ENCODE measurements around the gene EFNA3.

The EFNA3 gene

DNA sequence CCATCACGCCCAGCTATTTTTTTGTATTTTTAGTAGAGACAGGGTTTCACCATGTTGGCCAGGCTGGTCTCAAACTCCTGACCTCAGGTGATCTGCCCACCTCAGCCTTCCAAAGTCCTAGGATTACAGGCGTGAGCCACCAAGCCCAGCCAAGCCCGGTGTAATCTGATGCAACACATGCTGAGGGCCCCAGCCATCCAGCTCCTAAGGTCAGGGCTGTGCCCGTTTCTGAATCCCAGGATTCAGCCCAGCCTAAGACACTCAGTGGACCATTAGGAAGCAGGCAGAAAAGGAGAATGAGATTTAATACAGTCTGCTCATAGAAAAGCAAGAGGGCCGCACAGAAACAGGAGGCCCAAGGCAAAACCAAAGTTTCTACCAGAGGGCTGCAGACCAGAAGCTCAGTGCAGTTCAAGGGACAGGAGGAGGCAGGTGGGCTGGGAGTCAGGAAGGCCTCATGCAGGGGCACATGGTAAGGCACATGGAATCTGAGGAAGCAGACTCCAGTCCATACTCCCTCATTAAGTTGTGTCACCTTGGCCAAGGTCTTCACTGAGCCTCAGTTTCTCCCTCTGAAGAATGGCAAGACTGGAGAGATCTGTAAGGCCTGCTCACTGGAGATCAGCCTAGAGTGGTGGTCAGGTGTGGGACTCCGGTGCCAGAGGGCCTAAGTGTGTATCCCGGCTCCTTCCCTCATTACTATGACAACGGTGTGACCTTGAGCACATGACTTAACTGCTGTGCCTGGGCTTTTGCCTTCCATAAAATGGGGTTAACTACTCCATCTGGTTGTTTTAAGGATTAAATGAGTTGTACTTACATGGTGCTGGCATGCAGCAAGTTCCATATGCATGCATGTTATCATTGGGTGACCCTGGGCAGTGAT is 29.9 kb upstream of the EFNA3 start:
- DNase-seq (ENCODE audit: low read depth): no peak

GRCh38 chr1:155049651-155050559 is 28.7 kb upstream of the EFNA3 start:
- DNase-seq (ENCODE audit: low read depth): no peak

- peak; percentile 68 for DNase-seq (ENCODE audit: low read depth)
Measured at GRCh38 chr1:155050560-155051341, 27.9 kb upstream of the EFNA3 start, which contains the start of gene ADAM15. TSS of gene ADAM15 (plus strand) at chr1:155051316. CDS start at chr1:155051387, 71 bp downstream.

GRCh38 chr1:155051342-155051776 is 27.3 kb upstream of the EFNA3 start:
- no peak for DNase-seq (ENCODE audit: low read depth)

DNA sequence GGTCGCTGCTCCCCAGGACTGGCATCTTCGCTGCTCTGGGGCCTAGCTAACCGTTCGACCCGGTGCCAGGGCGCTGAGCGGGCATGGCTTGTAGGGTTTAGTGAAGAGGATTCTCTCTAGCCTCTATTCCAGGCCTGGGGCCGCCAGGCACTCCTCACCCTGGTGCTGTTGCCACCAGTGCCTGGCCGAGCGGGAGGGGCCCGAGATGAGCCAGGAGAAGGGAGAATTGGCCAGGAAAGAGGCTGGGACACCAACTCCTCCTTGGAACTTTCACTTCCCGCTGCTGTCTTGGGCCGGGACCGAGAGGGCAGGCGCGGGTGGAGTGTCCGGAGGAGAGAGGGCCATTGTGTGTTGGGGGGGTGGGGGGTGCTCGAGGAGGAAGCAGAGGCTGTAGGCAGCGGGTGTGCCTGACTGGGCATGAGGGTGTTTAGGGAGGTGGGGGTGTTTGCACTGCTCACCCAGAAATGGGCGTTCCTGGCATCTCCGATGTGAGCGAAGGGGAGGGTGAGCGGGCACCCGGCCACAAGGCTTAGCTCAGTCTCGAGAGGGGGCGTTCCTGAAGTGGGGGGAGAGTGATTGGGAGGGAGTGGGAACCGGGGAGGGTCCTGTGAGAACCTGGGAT is 26.7 kb upstream of the EFNA3 start:
- DNase-seq (ENCODE audit: low read depth): peak; percentile 29

GRCh38 chr1:155052439-155053395 is 25.9 kb upstream of the EFNA3 start:
- no peak for DNase-seq (ENCODE audit: low read depth)

- DNase-seq (ENCODE audit: low read depth): no peak
Measured at GRCh38 chr1:155053531-155054105, 25.0 kb upstream of the EFNA3 start.

- DNase-seq (ENCODE audit: low read depth): no peak
Measured at GRCh38 chr1:155057104-155057503, 21.5 kb upstream of the EFNA3 start.

DNA sequence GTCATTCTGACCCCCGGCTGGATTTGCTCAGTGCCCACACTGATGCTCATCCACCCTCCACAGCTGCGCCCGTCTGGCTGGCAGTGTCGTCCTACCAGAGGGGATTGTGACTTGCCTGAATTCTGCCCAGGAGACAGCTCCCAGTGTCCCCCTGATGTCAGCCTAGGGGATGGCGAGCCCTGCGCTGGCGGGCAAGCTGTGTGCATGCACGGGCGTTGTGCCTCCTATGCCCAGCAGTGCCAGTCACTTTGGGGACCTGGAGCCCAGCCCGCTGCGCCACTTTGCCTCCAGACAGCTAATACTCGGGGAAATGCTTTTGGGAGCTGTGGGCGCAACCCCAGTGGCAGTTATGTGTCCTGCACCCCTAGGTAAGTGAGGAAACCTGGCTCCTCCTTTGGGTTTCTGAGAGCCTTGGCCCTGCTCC is 20.8 kb upstream of the EFNA3 start:
- DNase-seq (ENCODE audit: low read depth): no peak

DNA sequence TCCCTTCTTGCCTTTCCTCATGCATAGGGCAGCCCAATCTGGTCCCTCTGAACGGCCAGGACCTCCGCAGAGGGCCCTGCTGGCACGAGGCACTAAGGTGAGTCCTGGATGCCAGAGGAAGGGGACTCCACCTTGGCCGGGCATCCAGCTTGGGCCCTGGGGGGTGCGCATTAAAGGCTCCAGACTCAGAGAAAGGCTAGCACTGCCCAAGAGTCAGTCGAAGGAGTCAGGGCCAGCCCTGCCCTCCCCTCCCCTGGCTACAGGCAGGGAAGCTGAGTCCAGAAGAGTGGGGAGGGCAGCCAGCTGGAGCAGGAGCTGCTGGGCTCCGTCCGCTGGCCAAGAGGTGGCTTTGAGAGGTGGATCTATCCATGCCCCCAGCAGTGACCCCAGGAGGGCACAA is 17.9 kb upstream of the EFNA3 start:
- DNase-seq (ENCODE audit: low read depth): no peak

- peak; percentile 76 for DNase-seq (ENCODE audit: low read depth)
Measured at GRCh38 chr1:155061381-155062150, 17.1 kb upstream of the EFNA3 start.

- DNase-seq (ENCODE audit: low read depth): no peak
Measured at GRCh38 chr1:155062151-155062686, 16.4 kb upstream of the EFNA3 start.

- DNase-seq (ENCODE audit: low read depth): no peak
Measured at GRCh38 chr1:155062702-155063411, 15.8 kb upstream of the EFNA3 start.

DNA sequence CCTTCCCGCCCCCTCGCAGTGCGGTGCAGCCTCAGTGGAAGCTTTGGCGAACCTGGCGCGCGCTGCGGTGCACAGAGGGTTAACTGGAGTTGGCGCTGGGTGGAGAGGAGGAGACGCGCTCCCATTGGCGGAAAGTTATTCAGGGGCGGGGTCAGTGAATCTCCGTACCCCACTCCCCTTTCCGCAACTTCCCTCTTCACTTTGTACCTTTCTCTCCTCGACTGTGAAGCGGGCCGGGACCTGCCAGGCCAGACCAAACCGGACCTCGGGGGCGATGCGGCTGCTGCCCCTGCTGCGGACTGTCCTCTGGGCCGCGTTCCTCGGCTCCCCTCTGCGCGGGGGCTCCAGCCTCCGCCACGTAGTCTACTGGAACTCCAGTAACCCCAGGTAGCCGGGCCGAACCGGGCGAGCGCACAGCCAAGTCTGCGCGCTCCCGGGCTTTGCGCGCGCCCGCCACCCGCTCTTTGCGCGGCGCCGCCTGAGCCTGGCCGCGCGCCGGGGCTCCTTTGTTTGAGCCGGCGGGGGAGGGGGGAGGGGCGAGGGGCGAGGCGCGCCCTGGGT is 15.0 kb upstream of the EFNA3 start, which contains the start of gene EFNA4:
Gene EFNA4, plus strand, starts transcription at position 191 of the 561 bp plus-strand sequence. Its CDS starts 84 bp downstream, at position 275.
- DNase-seq (ENCODE audit: low read depth): peak; percentile 73

- no peak for DNase-seq (ENCODE audit: low read depth)
Measured at GRCh38 chr1:155064111-155064831, 14.4 kb upstream of the EFNA3 start.

GRCh38 chr1:155064832-155065429 is 13.7 kb upstream of the EFNA3 start:
- DNase-seq (ENCODE audit: low read depth): no peak

GRCh38 chr1:155066777-155067176 is 11.9 kb upstream of the EFNA3 start:
- no peak for DNase-seq (ENCODE audit: low read depth)

Data from T-helper 22 cell (primary cell).